Caco-2 (cell line): ENCODE measurements around the gene KDM8. TPM values are rescaled to one million over a fixed set of nuclear protein-coding genes. Genes with fewer than 3 reads are reported as not detected.
"Not testable (repeated sequence)": the region's sequence is repeated elsewhere in the genome, so short reads cannot be mapped to it uniquely, and the experiment has no call there.

Source experiments
- BruUV-seq: library from RNA; stranded (reverse); fragments of 400-500 nt; replicated peaks from 2 replicates; lab custom pipeline; 2021; lab: Mats Ljungman, UMichigan
- CTCF ChIA-PET: fragments of 300-600 bp; sonication (Branson Sonifier 250); formaldehyde crosslinking; loops from one replicate; lab custom pipeline; 2022; ENCODE audit warnings: antibody characterized with exemption; lab: Charles Lee
- POLR2A ChIA-PET: fragments of 300-600 bp; sonication (Branson Sonifier 250); formaldehyde crosslinking; loops from one replicate; lab custom pipeline; 2022; ENCODE audit warnings: antibody characterized with exemption; lab: Charles Lee
- DNase-seq, 2 experiments: peaks; one replicate each; pipeline versions ENCODE4 v3.0.0 to v3.0.0-alpha.2; 2020 to 2022
- H3K27me3 ChIP-seq: replicated peaks from 2 replicates; pipeline ENCODE4 v1.6.0; 2011; ENCODE audit warnings: low read length; ENCODE audit not compliant: control insufficient read depth, insufficient read depth
- H3K36me3 ChIP-seq: 2 replicates; pipeline ENCODE4 v1.5.1; 2011; ENCODE audit warnings: low read length; ENCODE audit not compliant: control insufficient read depth, insufficient read depth
- H3K4me1 ChIP-seq: fragments of 250-450 bp; sonication (Bioruptor Pico); 2 replicates; pipeline ENCODE4 v1.5.1; 2020; ENCODE audit warnings: mild to moderate bottlenecking
- H3K4me3 ChIP-seq: 2 replicates; pipeline ENCODE4 v1.5.1; 2011; ENCODE audit warnings: low read depth, mild to moderate bottlenecking, control low read depth, low read length
- H3K9me3 ChIP-seq: fragments of 250-450 bp; sonication (Bioruptor Pico); 2 replicates; pipeline ENCODE4 v1.5.1; 2020; ENCODE audit warnings: mild to moderate bottlenecking, moderate library complexity
- H3K27ac Mint-ChIP-seq: one replicate; pipeline ENCODE4 v1.8.0; 2022; ENCODE audit warnings: mixed read lengths; ENCODE audit not compliant: unreplicated experiment
- H3K27me3 Mint-ChIP-seq: one replicate; pipeline ENCODE4 v1.8.0; 2022; ENCODE audit warnings: mixed read lengths; ENCODE audit not compliant: insufficient read depth, unreplicated experiment
- H3K36me3 Mint-ChIP-seq: one replicate; pipeline ENCODE4 v1.8.0; 2022; ENCODE audit warnings: mild to moderate bottlenecking, mixed read lengths; ENCODE audit not compliant: insufficient read depth, unreplicated experiment
- H3K4me1 Mint-ChIP-seq: one replicate; pipeline ENCODE4 v1.8.0; 2022; ENCODE audit warnings: low read depth, mixed read lengths; ENCODE audit not compliant: unreplicated experiment
- H3K4me3 Mint-ChIP-seq: one replicate; pipeline ENCODE4 v1.8.0; 2022; ENCODE audit warnings: mild to moderate bottlenecking, moderate library complexity, mixed read lengths; ENCODE audit not compliant: unreplicated experiment
- H3K9me3 Mint-ChIP-seq: one replicate; pipeline ENCODE4 v1.8.0; 2022; ENCODE audit warnings: mixed read lengths; ENCODE audit not compliant: unreplicated experiment
- CTCF ChIP-seq, 2 experiments: fragments of 200-600 bp in 1 of 2; IDR thresholded peaks; 1 replicate in 1 of 2; 2 replicates in 1 of 2; pipeline versions ENCODE4 v1.5.1 to v1.8.0; 2011 to 2022; ENCODE audit warnings: antibody characterized with exemption in 1 of 2, control low read depth in 1 of 2, inconsistent platforms in 1 of 2, low read depth in 1 of 2, low read length in 1 of 2, mild to moderate bottlenecking in 1 of 2, moderate library complexity in 1 of 2; ENCODE audit not compliant: insufficient read depth in 1 of 2, severe bottlenecking in 1 of 2, unreplicated experiment in 1 of 2
- intact Hi-C: fragments of 100-400 bp; cut with micrococcal nuclease; formaldehyde crosslinking; loops from one replicate; pipeline ENCODE4 v1.10.0; 2022; ENCODE audit not compliant: unreplicated experiment
- total RNA-seq: library from RNA; stranded (reverse); gene quantifications from 2 replicates; pipeline ENCODE4 v1.2.3, GENCODE V29; 2022

Gene KDM8
- total RNA-seq, 1 experiment from 2014 or later, result 7.0 TPM

- Histone ChIP-seq H3K27me3 (no peaks in the 10 kb centered on the region), H3K36me3 (no peaks in the 10 kb centered on the region), H3K4me1 (no peaks in the 10 kb centered on the region), H3K9me3 (no peaks in the 10 kb centered on the region; the same call in 1 of the 2 replicates), H3K4me3 (no peak overlapping the region)
- Mint-ChIP-seq H3K4me1 (no peaks in the 10 kb centered on the region), H3K4me3 (no peak overlapping the region), H3K9me3 (no peaks in the 10 kb centered on the region), H3K36me3 (peaks cover 5% of the 10 kb centered on the region), H3K27me3 (no peaks in the 10 kb centered on the region), H3K27ac (no peak overlapping the region)
- no peak for DNase-seq
- ChIA-PET POLR2A (no interaction called here), CTCF (no interaction called here)
- no TSS peak for BruUV-seq
- intact Hi-C loops, result no loop called here
- no peak for TF ChIP-seq CTCF (IDR thresholded peaks at IDR 0.05; ENCODE audit: insufficient read depth in 1 of 2, low read depth in 1 of 2, low read length in 1 of 2, severe bottlenecking in 1 of 2, unreplicated experiment in 1 of 2)
Measured at GRCh38 chr16:27248036-27248435, 44.7 kb downstream of the KDM8 start.

- H3K4me3 Mint-ChIP-seq, DNase-seq, intact Hi-C loops, H3K9me3 ChIP-seq, H3K36me3 Mint-ChIP-seq, H3K36me3 ChIP-seq, H3K4me3 ChIP-seq, H3K27ac Mint-ChIP-seq, BruUV-seq, H3K4me1 ChIP-seq, H3K4me1 Mint-ChIP-seq, H3K27me3 Mint-ChIP-seq, H3K27me3 ChIP-seq, POLR2A ChIA-PET, H3K9me3 Mint-ChIP-seq: not testable (repeated sequence)
- CTCF ChIA-PET, result interaction anchor here (0.6 kb wide), 1 partner anchor 143 kb away, joined by 3 read pairs; no protein-coding TSS in a partner anchor
Measured at GRCh38 chr16:27248886-27249285, 45.6 kb downstream of the KDM8 start.

DNA sequence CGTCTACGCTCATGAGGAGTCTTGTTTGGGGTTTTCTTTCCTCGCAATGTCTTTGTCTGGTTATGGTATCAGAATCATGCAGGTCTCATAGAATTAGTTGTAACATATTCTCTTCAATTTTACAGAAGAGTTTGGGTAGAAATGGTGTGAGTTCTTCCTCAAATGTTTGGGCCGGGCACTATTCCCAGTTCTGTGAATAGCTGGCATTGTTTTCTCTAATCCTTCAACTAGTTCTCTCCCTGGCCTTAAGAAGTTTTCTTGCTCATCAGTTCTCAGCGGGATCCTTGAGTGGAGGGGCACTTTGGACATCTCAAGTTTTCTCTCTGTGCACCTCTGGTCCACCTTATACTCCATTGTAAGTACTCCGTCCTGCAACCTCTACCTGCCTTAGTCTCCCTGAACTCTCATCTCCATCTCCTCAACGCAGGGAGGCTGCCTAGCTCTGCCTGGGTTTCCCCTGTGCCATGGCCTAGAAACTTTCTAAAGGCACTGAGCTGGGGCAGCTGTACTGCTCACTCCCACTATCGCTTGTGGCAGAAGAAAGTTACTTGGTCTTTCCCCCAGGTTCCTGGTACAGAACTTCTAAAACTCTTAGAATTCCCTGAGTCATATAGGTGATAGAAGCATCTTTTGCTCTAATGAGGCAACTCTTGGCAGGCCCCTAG is 48.3 kb downstream of the KDM8 start:
- no peak overlapping the region for H3K4me3 Mint-ChIP-seq
- no peaks in the 10 kb centered on the region; the same call in 1 of the 2 replicates for H3K36me3 ChIP-seq
- no peaks in the 10 kb centered on the region for H3K27me3 ChIP-seq
- H3K27ac Mint-ChIP-seq, result no peak overlapping the region
- H3K9me3 ChIP-seq, result no peaks in the 10 kb centered on the region; the same call in 1 of the 2 replicates
- H3K4me1 Mint-ChIP-seq, result no peaks in the 10 kb centered on the region
- H3K4me1 ChIP-seq, result no peaks in the 10 kb centered on the region
- ChIA-PET CTCF (no interaction called here), POLR2A (no interaction called here)
- BruUV-seq, result no TSS peak
- DNase-seq, result no peak
- intact Hi-C loops, result no loop called here
- H3K4me3 ChIP-seq, result no peak overlapping the region
- H3K9me3 Mint-ChIP-seq, result no peaks in the 10 kb centered on the region
- no peaks in the 10 kb centered on the region for H3K27me3 Mint-ChIP-seq
- H3K36me3 Mint-ChIP-seq, result peaks cover 10% of the 10 kb centered on the region
- no peak for TF ChIP-seq CTCF (IDR thresholded peaks at IDR 0.05; ENCODE audit: insufficient read depth in 1 of 2, low read depth in 1 of 2, low read length in 1 of 2, severe bottlenecking in 1 of 2, unreplicated experiment in 1 of 2)
